Stimulated activated CD8-positive, alpha-beta memory T cell treated with anti-CD3 and anti-CD28 coated beads, Interleukin-15, amount 100 ng/mL, for 24 hours (primary cell): ENCODE results near the gene TRPM3.

Experiments
- DNase-seq: peaks from one replicate; pipeline ENCODE4 v3.0.0-alpha.2; 2020; ENCODE audit warnings: low read depth

The TRPM3 gene

GRCh38 chr9:70817311-70817710 is 304.1 kb downstream of the TRPM3 start:
- no peak for DNase-seq

GRCh38 chr9:70816891-70817290 is 304.5 kb downstream of the TRPM3 start:
- no peak for DNase-seq

GRCh38 chr9:70816316-70816715 is 305.1 kb downstream of the TRPM3 start:
- DNase-seq: no peak

- no peak for DNase-seq
Measured at GRCh38 chr9:70814597-70814996, 306.8 kb downstream of the TRPM3 start.

- DNase-seq: no peak
Measured at GRCh38 chr9:70813141-70813540, 308.3 kb downstream of the TRPM3 start.

- DNase-seq: no peak
Measured at GRCh38 chr9:70811638-70812037, 309.8 kb downstream of the TRPM3 start.

GRCh38 chr9:70806875-70807274 is 314.5 kb downstream of the TRPM3 start:
- DNase-seq: no peak

- no peak for DNase-seq
Measured at GRCh38 chr9:70805949-70806348, 315.5 kb downstream of the TRPM3 start.

GRCh38 chr9:70802758-70803436 is 318.5 kb downstream of the TRPM3 start:
- no peak for DNase-seq

GRCh38 chr9:70802206-70802605 is 319.2 kb downstream of the TRPM3 start:
- DNase-seq: no peak

GRCh38 chr9:70801181-70801829 is 320.1 kb downstream of the TRPM3 start:
- no peak for DNase-seq

GRCh38 chr9:70798018-70798417 is 323.4 kb downstream of the TRPM3 start:
- no peak for DNase-seq

GRCh38 chr9:70795841-70796240 is 325.6 kb downstream of the TRPM3 start:
- DNase-seq: no peak

GRCh38 chr9:70792796-70793195 is 328.6 kb downstream of the TRPM3 start:
- no peak for DNase-seq

- no peak for DNase-seq
Measured at GRCh38 chr9:70791936-70792335, 329.5 kb downstream of the TRPM3 start.

GRCh38 chr9:70789086-70789485 is 332.3 kb downstream of the TRPM3 start:
- no peak for DNase-seq

- no peak for DNase-seq
Measured at GRCh38 chr9:70784456-70784855, 337.0 kb downstream of the TRPM3 start.

- DNase-seq: no peak
Measured at GRCh38 chr9:70778568-70778967, 342.9 kb downstream of the TRPM3 start.

- DNase-seq: no peak
Measured at GRCh38 chr9:70773579-70773978, 347.8 kb downstream of the TRPM3 start.

GRCh38 chr9:70772601-70773000 is 348.8 kb downstream of the TRPM3 start:
- no peak for DNase-seq

- no peak for DNase-seq
Measured at GRCh38 chr9:70765946-70766345, 355.5 kb downstream of the TRPM3 start.

- DNase-seq: no peak
Measured at GRCh38 chr9:70761139-70761670, 360.2 kb downstream of the TRPM3 start.

- DNase-seq: no peak
Measured at GRCh38 chr9:70760228-70760627, 361.2 kb downstream of the TRPM3 start.

GRCh38 chr9:70753311-70753710 is 368.1 kb downstream of the TRPM3 start:
- DNase-seq: no peak
